WI38 (cell line): ENCODE measurements around the gene TARM1.

Source experiments
- H3K4me3 ChIP-seq: 2 replicates; pipeline ENCODE4 v1.5.1; 2011; ENCODE audit warnings: low read depth, mild to moderate bottlenecking, control low read depth, low read length
- CTCF ChIP-seq: IDR thresholded peaks from 2 replicates; pipeline ENCODE4 v1.5.1; 2012; ENCODE audit warnings: low read depth, mild to moderate bottlenecking, control low read depth, low read length

The TARM1 gene

DNA sequence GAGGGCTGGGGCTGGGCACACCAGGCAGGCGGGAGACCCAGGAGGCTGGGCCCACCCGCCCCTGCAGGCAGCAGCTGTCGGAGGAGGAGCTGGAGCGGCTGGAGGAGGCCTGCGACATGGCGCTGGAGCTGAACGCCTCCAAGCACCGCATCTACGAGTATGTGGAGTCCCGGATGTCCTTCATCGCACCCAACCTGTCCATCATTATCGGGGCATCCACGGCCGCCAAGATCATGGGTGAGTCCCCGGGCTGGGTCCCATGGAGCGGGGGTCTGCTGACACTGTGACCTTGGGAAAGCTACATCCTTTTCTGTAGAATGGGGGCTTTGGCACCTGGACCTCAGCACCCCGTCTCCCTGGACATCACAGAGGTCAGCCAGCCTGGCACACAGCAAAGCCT, 42.5 kb upstream of the TARM1 start:
- TF ChIP-seq CTCF: no peak
- H3K4me3 ChIP-seq: no peak overlapping the region

- no peak for TF ChIP-seq CTCF
- no peak overlapping the region for H3K4me3 ChIP-seq
Observed at GRCh38 chr19:54121259-54121658, 40.1 kb upstream of the TARM1 start.

DNA sequence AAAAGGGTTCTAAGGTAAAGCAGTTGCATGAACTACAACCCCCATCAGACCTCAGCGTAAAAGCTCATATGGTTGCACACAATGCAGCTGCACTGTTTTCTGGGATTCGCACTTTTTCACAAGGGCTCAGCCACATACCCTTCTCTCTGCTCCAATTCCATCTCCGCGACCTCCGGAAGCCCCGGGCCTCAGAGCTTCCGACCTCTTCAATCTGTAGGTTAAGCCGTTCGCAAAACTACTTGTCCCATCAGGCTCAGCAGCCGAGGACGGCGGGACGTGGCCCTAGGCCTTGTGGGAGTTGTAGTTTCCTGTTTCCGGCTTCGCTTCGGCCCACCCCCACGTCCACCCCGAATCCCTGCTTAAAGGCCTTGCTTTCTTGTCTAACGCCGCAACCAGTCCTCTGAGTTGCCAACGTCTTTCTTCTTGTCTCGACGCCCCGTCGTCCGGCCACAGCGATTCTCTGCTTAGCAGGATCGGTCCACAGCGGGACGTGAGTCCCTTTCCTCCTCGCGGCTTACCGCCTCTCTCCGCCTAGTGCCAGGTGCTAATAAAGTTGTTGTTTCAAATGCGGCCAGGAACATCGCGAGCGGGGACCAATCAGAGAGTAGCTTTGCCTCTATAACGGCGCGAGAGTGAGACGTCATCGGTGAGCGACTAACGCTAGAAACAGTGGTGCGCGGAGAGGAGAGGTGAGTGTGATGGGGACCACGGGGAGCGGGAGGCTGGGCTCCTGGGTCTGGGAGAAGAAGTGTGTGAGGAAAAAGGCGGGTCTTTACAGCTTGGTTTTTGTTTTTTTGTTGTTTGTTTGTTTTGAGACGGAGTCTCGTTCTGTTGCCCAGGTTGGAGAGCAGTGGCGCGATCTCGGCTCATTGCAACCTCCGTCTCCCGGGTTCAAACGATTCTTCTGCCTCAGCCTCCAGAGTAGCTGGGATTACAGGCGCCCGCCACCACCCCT, 34.2 kb upstream of the TARM1 start, which contains the start of the genes PRPF31 and TFPT:
Gene PRPF31, plus strand, starts transcription at position 646 of the 955 bp plus-strand sequence. CDS start 2,525 bp downstream, outside the sequence.
Gene TFPT, minus strand, starts transcription at position 549 of the 955 bp plus-strand sequence. Its CDS starts 388 bp downstream, at position 161.
- no peak for TF ChIP-seq CTCF

DNA sequence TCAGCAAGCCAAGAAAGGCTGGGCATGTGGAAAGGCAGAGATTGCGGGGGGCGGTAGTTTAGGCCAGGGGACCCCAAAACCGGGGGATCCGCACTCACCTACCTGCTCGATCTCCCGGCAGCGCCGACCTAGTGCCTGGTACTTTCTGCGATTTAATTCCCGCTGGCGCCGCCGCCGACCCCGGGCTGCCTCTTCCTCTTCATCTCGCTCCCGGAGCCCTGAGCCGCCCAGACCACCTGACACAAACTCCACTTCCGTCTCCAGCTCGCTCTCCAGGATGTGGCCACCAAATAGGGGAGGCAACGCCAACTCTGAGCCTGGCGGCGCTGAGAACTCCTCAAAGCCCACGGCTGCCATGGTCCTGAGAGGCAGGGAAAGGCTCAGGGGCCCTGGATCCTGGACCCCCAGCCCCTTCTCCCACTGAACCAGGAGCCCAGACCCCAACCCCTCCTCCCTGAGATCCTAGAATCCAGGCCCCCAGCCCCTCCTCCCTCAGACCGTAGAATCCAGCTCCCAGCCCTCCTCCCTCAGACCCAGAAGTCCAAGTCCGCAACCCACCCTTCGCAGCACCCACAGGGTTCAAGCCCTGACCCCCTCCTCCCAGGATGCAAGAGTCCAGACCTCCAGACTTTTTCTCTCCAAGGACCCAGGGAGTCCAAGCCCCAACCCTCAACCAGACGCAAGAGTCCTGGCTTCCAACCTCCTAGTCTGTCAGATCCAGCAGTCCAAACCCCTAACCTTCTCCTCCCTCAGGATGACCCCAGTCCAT, 33.4 kb upstream of the TARM1 start:
- H3K4me3 ChIP-seq: peak overlapping the region; percentile 83
- no peak for TF ChIP-seq CTCF

More for the DNA sequence above, 34.2 kb upstream of the TARM1 start, which contains the start of the genes PRPF31 and TFPT:
- peak within 1 kb of the TSS; percentile 83 for H3K4me3 ChIP-seq

DNA sequence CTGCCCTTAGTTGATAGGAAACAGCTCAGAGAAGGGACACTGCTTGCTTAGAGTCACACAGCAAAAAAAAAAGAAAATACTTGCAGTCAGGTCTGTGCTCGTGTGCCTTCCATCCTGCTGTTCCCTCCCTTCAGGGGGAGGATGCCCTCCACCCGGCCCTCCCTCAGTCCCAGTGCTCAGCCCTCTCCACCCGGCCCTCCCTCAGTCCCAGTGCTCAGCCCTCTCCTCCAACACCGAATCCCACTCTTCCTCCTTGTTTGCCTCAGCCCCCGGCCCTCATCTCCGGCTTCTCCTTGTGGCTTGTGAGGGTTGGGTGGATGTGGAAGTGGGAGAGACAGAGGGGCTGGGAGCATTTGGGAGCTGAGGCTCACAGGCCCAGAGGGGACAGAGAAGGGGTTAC, 28.5 kb upstream of the TARM1 start:
- H3K4me3 ChIP-seq: no peak overlapping the region
- no peak for TF ChIP-seq CTCF

DNA sequence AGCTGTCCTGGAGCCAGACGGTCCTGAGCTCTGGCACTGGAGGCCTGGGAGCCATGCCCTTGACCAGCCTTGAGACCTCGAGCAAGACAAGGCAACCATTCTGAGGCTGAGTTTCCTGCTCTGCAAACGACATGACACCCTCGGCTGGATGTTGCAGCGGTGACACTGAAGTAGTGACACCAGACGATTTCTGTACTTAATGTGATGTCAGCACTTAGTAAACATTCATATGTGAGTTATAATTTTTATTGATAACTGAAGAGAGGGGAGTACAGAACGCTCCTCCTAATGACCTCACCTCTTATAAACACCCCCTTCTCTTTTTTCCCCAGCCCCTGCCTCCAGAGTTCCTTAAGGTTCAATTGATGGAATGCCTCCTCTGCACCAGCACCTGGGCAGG, 27.3 kb upstream of the TARM1 start:
- no peak for TF ChIP-seq CTCF
- H3K4me3 ChIP-seq: no peak overlapping the region
